AG04449 (cell line): Measurements from ENCODE around the gene RDH5.
A peak's percentile ranks its signal among the peaks of the same experiment; 100 is the strongest.

ENCODE experiments used
- CTCF ChIA-PET: fragments of 350-600 bp; formaldehyde crosslinking; extraction: SDS; loops from one replicate; lab custom pipeline; 2021; ENCODE audit warnings: antibody characterized with exemption; lab: Yijun Ruan, JAX
- POLR2A ChIA-PET: fragments of 400-600, 350-600 bp; formaldehyde crosslinking; extraction: SDS; loops from one replicate; lab custom pipeline; 2020; ENCODE audit warnings: antibody characterized with exemption, inconsistent platforms; lab: Yijun Ruan, JAX
- DNase-seq: peaks from one replicate; pipeline ENCODE4 v3.0.0-alpha.2; 2010; ENCODE audit warnings: low read depth, low spot score
- H3K4me3 ChIP-seq: 2 replicates; pipeline ENCODE4 v1.5.1; 2011; ENCODE audit warnings: low read depth, mild to moderate bottlenecking, control low read depth, low read length
- TF ChIP-seq, protein P1 (sequence below): IDR thresholded peaks from one replicate; pipeline ENCODE4 v1.5.1; 2011; ENCODE audit warnings: mild to moderate bottlenecking, moderate library complexity, low read length, control low read depth, inconsistent platforms; ENCODE audit not compliant: insufficient read depth; ENCODE audit errors: missing control alignments

The RDH5 gene

DNA sequence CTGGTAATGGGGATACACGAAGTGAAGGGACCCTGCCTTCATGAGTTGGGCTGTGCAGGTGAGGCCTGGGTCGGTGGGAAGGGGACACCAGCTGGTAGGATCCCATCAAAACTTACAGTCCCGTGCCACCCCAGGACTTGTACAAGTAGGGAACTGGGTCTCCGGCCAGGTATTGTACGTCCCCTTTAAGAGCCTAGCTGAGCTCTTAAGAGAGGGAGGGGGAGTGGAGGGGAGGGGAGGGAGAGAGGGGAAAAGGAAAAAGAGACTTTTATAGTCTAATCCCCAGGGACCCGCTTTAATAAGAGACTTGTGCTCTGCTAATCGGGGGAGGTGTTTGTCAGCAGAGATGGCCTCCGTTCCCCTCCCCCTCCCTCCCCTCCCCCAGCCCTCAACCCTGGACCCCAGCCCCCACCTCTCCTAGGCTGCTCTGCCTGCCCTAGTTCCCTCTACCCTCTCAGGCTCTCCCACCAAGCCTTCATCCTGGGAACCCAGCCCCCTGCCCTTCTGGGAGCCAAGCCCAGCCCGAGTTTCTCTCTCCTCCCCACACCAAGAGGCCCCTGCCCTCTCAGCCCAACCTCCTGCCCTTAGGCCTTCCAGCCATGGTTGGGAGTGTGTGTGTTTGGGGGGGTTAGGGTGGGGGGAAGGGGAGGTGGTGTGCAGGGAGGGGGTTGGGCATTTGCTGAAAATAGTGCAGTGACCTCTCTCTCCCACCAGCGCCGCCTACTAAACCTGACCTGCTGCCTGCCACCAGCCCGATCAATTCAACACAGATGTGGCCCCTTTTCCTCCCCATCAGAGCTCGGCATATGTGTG, 25.4 kb downstream of the RDH5 start:
- TF ChIP-seq, protein P1, sequence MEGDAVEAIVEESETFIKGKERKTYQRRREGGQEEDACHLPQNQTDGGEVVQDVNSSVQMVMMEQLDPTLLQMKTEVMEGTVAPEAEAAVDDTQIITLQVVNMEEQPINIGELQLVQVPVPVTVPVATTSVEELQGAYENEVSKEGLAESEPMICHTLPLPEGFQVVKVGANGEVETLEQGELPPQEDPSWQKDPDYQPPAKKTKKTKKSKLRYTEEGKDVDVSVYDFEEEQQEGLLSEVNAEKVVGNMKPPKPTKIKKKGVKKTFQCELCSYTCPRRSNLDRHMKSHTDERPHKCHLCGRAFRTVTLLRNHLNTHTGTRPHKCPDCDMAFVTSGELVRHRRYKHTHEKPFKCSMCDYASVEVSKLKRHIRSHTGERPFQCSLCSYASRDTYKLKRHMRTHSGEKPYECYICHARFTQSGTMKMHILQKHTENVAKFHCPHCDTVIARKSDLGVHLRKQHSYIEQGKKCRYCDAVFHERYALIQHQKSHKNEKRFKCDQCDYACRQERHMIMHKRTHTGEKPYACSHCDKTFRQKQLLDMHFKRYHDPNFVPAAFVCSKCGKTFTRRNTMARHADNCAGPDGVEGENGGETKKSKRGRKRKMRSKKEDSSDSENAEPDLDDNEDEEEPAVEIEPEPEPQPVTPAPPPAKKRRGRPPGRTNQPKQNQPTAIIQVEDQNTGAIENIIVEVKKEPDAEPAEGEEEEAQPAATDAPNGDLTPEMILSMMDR: no peak
- ChIA-PET CTCF (interaction anchor here (0.8 to 8.5 kb wide), 11 partner anchors 8 to 284 kb away, joined by 3 to 60 read pairs (median 5); partner anchors contain the start of gene MMP19), POLR2A (interaction anchor here (0.5 to 3.2 kb wide), 6 partner anchors 8 to 85 kb away, joined by 3 to 15 read pairs (median 4); partner anchors contain the start of genes CD63 and DNAJC14)
- no peak for DNase-seq
- peak overlapping the region; percentile 43 for H3K4me3 ChIP-seq

DNA sequence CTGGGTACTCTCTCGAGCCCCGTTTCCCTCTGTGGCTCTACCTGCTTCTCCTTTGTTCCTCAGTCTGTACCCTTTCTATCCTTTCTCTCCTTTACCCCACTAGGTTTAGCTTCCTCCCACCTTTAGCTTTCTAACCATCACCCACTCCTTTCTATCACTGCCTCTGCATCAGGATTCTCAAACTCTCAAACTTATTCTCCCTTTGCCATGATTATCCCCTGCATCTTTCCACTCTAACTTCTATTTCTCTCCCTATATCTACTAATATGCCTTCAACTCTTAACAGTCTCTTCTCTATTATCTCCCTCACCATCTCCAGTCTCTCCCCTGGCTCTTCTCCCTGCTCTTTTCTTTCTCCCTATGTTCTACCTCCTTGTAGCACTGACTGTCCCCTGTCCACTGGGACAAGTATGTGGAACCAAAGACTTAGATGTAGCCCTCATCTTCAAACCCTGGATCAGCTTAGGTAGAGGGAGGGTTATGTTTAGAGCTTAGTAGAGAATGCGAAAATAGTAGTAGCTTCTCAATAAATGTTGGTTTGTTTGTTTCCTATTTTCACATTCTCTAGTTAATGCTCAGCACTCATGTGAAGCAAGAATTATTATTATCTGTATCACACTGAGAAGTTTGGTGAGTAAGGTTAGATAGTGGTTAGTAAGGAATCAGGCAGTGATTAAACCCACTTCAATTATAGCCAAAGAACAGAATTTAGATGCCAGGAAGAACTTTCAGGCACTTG, 26.1 kb downstream of the RDH5 start:
- no peak for DNase-seq
- CTCF ChIA-PET: interaction anchor here (1.0 to 8.5 kb wide), 7 partner anchors 9 to 284 kb away, joined by 3 to 60 read pairs (median 10); no protein-coding TSS in a partner anchor
- POLR2A ChIA-PET: interaction anchor here (0.7 to 1.4 kb wide), 4 partner anchors 10 to 85 kb away, joined by 3 to 4 read pairs (median 3); partner anchors contain the start of genes CD63 and DNAJC14
- TF ChIP-seq, protein P1: no peak
- no peak overlapping the region for H3K4me3 ChIP-seq

DNA sequence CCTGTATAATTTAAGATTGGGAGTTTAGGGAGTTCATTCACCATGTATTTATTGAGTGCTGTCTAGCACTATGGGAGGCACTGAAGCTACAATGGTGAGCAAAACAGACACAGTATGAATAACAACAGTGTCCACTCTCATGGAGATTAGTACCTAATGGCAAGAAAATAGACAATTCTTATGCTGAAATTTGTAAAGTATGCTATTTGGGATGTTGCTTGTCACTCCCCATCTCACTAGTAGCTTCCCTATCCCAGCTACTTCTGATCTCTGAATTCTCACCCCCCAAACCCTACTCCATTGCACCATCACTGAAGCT, 26.7 kb downstream of the RDH5 start:
- ChIA-PET CTCF (interaction anchor here (1.1 to 8.5 kb wide), 8 partner anchors 9 to 283 kb away, joined by 3 to 60 read pairs (median 4); no protein-coding TSS in a partner anchor), POLR2A (interaction anchor here (0.9 to 1.1 kb wide), 2 partner anchors 10 to 82 kb away, joined by 3 read pairs; partner anchors contain the start of gene DNAJC14)
- no peak overlapping the region for H3K4me3 ChIP-seq
- TF ChIP-seq, protein P1: no peak
- DNase-seq: no peak

DNA sequence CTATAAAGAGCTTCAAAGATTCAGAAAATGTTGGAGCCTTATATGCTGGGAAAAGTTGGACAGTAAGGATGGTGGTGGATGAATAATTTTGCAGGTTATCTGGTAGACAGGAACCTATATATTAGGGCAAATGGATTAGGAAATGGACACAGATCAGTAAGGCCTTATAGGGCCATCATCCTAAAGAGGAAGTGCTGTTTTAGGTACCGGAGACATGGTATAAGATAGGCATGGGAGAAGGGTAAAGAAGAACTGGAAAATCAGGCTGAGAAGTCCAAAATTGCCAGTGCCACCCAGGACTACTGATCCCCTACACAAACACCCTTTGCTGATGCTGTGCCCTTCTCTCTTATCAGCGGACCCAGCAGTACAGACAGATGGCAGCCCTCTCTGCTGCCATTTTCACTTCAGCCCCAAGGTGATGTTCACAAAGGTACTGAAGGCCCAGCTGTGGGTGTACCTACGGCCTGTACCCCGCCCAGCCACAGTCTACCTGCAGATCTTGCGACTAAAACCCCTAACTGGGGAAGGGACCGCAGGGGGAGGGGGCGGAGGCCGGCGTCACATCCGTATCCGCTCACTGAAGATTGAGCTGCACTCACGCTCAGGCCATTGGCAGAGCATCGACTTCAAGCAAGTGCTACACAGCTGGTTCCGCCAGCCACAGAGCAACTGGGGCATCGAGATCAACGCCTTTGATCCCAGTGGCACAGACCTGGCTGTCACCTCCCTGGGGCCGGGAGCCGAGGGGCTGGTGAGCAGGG, 28.2 kb downstream of the RDH5 start:
- TF ChIP-seq, protein P1: no peak
- ChIA-PET CTCF (interaction anchor here (0.5 to 8.5 kb wide), 8 partner anchors 8 to 192 kb away, joined by 3 to 60 read pairs (median 5); no protein-coding TSS in a partner anchor), POLR2A (interaction anchor here (0.7 kb wide), 1 partner anchor 9 kb away, joined by 5 read pairs; no protein-coding TSS in a partner anchor)
- H3K4me3 ChIP-seq: no peak overlapping the region
- DNase-seq: no peak

DNA sequence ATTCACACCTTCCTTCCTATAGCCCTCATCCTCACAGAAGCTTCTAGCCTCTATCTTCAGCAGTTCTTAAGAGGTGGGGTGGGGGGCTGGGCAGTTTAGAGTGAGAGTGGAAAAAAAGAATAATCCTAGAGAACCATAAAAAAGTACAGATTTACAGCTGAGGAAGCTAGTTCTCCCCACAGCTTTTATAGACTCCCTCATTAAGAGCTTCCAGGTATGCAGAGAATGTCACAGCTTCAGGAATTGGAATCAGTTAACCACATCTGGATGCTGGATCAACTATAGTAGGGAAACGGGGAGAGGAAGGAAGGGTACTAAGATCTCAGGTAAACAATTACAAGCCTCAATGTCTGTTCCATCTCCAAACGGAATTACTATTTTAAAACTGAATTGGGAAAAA, 35.1 kb downstream of the RDH5 start:
- TF ChIP-seq, protein P1: no peak
- DNase-seq: no peak
- ChIA-PET POLR2A (no interaction called here), CTCF (interaction anchor here (0.9 to 5.3 kb wide), 4 partner anchors 8 to 274 kb away, joined by 3 to 42 read pairs (median 12); partner anchors contain the start of gene GDF11)
- no peak overlapping the region for H3K4me3 ChIP-seq
